Neuron (in vitro differentiated cells): ENCODE measurements around the gene ZNF581.

Source experiments
- H2AFZ ChIP-seq: one replicate; pipeline ENCODE4 v1.6.1; 2013; ENCODE audit warnings: low read depth, mild to moderate bottlenecking, inconsistent platforms, low read length, moderate library complexity
- H3K27me3 ChIP-seq: one replicate; pipeline ENCODE4 v1.6.1; 2013; ENCODE audit warnings: low read length; ENCODE audit not compliant: insufficient read depth
- H3K36me3 ChIP-seq: one replicate; pipeline ENCODE4 v1.6.1; 2013; ENCODE audit warnings: low read length; ENCODE audit not compliant: insufficient read depth
- H3K4me1 ChIP-seq: one replicate; pipeline ENCODE4 v1.6.1; 2013; ENCODE audit warnings: low read length; ENCODE audit not compliant: insufficient read depth
- H3K4me3 ChIP-seq: 2 replicates; pipeline ENCODE4 v1.5.1; 2013; ENCODE audit warnings: mild to moderate bottlenecking, low read length, moderate library complexity
- H3K9me3 ChIP-seq: one replicate; pipeline ENCODE4 v1.6.1; 2013; ENCODE audit warnings: low read length

ZNF581 gene

DNA sequence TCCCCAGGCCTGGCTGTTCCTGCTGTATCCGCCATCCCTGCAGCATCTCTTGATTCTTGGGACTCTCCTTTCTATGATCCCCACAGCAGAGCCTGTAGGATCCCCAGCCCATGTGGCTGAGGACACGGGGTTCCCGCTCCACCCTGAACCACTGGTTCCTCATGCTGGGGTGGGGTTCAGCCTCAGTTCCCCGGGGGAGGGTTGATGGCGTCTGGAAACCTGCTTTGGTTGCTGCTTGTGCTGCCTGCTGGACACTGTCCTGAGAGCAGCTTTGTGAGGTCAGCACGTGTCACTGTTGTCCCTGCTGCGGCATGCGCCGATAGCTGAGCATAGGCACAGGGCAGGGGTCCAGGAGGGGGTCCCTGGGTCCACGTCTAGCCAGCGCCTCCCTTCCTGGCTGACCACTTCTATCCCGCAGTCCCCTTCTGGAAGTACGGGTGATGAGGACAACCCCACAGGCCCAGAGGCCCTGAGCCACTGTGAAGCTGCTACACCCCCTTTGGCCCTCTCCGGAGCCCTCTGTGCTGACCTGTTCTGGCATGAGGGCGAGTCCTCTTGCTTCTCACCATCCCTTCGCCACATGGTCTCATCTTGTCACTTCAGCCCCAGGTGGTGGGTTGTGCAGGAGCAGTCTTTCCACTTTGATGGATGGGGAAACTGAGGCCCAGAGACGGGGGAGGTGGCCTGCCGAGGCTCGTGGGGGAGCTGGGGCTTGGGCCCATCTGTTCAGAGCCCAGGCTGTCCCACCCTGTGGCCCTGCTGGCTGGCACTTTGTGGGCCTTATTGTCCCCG is 37.1 kb downstream of the ZNF581 start:
- peaks cover 63% of the 10 kb centered on the region for H3K36me3 ChIP-seq

GRCh38 chr19:55681131-55682092 is 38.0 kb downstream of the ZNF581 start:
- no peaks in the 10 kb centered on the region for H3K27me3 ChIP-seq
- no peak overlapping the region for H2AFZ ChIP-seq
- peaks cover 3% of the 10 kb centered on the region for H3K4me1 ChIP-seq
- H3K4me3 ChIP-seq: no peak overlapping the region
- H3K9me3 ChIP-seq: no peaks in the 10 kb centered on the region
- peaks cover 71% of the 10 kb centered on the region for H3K36me3 ChIP-seq

More for the DNA sequence above, 37.1 kb downstream of the ZNF581 start:
- Histone ChIP-seq H3K9me3 (no peaks in the 10 kb centered on the region), H3K27me3 (no peaks in the 10 kb centered on the region), H3K4me3 (no peak overlapping the region), H2AFZ (no peak overlapping the region), H3K4me1 (peaks cover 9% of the 10 kb centered on the region)

- H3K9me3 ChIP-seq: no peaks in the 10 kb centered on the region
- no peak overlapping the region for H3K4me3 ChIP-seq
- H3K36me3 ChIP-seq: peaks cover 70% of the 10 kb centered on the region
- no peak overlapping the region for H2AFZ ChIP-seq
- H3K4me1 ChIP-seq: no peaks in the 10 kb centered on the region
- H3K27me3 ChIP-seq: no peaks in the 10 kb centered on the region
Observed at GRCh38 chr19:55683449-55684261, 40.2 kb downstream of the ZNF581 start.

GRCh38 chr19:55684946-55685681 is 41.7 kb downstream of the ZNF581 start:
- no peaks in the 10 kb centered on the region for H3K9me3 ChIP-seq
- H3K27me3 ChIP-seq: no peaks in the 10 kb centered on the region
- no peak overlapping the region for H2AFZ ChIP-seq
- no peak overlapping the region for H3K4me3 ChIP-seq
- no peaks in the 10 kb centered on the region for H3K4me1 ChIP-seq
- H3K36me3 ChIP-seq: peaks cover 71% of the 10 kb centered on the region

- no peaks in the 10 kb centered on the region for H3K27me3 ChIP-seq
- no peak overlapping the region for H2AFZ ChIP-seq
- no peaks in the 10 kb centered on the region for H3K4me1 ChIP-seq
- H3K9me3 ChIP-seq: no peaks in the 10 kb centered on the region
- peaks cover 71% of the 10 kb centered on the region for H3K36me3 ChIP-seq
- no peak overlapping the region for H3K4me3 ChIP-seq
Observed at GRCh38 chr19:55685776-55686175, 42.3 kb downstream of the ZNF581 start.

DNA sequence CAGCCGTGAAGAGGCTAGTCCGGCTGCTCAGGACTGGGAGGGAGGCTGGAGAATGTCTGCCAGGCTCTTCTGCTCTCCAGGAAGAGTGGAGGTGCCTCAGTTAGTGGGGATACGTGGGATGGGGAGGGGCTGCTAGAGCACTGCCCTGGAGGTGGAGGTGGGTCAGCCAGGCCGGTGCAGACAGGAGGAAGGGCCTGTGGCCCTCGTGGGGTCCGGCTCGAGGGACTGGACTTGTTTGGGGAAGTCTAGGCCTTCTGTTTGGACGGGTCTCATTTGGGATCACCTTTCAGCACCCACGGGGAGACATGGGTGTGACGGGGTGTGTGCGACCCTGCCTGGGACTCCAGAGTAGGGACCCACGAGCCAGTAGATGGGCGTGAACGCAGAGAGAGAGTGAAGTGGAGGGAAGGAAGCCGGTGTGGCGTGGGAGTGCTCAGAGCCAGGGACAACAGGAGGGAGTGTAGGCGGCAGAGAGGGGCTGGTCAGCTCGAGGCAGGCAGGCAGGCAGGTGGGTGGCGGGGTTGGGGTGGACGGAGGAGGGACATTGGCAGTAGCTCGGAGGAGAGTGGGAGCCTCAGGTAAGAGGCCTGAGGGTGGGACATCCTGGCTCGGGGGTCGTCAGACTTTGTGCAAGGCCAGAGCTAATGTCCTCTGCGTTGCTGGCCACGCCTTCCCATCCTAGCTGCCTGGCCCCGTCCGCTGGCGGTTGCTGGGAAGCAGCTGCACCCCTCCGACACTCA is 43.0 kb downstream of the ZNF581 start:
- Histone ChIP-seq H3K4me1 (no peaks in the 10 kb centered on the region), H3K36me3 (peaks cover 71% of the 10 kb centered on the region), H3K9me3 (no peaks in the 10 kb centered on the region), H3K4me3 (no peak overlapping the region), H2AFZ (no peak overlapping the region), H3K27me3 (no peaks in the 10 kb centered on the region)

- Histone ChIP-seq H3K36me3 (peaks cover 67% of the 10 kb centered on the region), H3K4me3 (no peak overlapping the region), H3K9me3 (no peaks in the 10 kb centered on the region), H3K27me3 (no peaks in the 10 kb centered on the region), H3K4me1 (no peaks in the 10 kb centered on the region), H2AFZ (no peak overlapping the region)
Observed at GRCh38 chr19:55687281-55688201, 44.1 kb downstream of the ZNF581 start.

DNA sequence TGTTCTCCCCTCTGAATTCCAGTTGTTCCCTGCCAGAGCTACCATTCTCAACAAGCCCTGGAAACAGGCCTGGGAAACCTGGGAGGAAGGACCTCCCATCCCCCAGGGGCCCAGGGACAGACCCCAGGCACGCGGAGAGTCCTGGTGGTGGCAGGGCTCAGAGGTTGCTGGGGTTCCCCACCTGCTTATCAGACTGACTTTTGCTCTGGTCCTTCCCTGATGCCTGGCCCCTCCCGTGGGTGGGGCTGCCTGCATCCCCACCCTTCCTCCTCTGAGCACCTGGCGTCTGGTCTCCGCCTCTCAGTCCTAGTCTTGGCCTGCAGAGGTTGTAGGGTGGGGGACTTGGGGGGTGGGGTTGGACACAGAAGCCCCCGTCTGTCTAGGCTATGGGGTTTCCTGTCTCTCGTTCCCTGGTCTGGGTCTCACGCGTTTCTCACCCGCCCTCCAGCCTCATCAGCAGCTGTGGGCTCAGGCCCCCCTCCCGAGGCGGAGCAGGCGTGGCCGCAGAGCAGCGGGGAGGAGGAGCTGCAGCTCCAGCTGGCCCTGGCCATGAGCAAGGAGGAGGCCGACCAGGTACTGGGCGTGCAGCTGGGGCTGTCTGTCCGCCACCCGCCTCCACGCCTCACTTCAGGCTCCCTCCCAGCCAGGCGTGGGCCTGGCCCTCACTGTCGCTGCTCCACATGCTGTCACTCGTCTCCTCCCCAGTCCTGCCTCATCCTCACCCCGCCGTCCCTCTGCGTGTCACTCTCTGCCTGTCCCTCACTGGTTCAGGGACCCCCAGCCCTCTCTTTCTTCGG is 45.2 kb downstream of the ZNF581 start:
- no peak overlapping the region for H2AFZ ChIP-seq
- H3K36me3 ChIP-seq: peaks cover 73% of the 10 kb centered on the region
- no peaks in the 10 kb centered on the region for H3K27me3 ChIP-seq
- H3K4me1 ChIP-seq: no peaks in the 10 kb centered on the region
- no peak overlapping the region for H3K4me3 ChIP-seq
- no peaks in the 10 kb centered on the region for H3K9me3 ChIP-seq

DNA sequence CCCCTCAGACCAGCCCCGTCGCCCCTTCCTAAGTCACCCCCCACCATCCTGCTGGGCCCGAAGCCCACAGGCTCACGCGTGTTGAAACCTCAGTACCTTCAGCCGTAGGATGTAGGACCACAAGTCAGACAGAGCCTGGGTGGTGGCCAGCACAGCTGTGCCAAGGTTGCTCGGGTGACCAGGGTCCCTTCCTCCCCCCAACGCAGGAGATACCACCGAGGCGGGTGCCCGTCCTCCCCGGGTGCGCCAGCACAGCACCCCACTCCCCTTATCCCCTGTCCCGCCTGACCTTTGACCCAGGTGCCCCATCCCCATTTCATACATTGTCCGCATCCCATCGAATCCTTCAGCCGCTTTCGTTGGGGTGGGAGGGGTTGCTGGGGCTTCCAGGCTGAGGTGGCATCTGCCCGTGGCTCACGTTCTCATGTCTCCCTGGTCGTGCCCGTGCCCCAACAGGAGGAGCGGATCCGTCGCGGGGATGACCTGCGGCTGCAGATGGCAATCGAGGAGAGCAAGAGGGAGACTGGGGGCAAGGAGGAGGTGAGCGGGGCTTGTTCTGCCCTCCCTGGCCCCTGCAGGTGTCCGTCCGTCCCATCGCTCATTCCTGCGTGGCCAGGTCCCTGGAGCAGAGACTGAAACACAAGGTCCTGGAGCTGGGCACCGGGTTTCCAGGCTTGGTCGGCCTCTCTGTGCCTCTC is 46.1 kb downstream of the ZNF581 start:
- H3K9me3 ChIP-seq: no peaks in the 10 kb centered on the region
- H3K4me3 ChIP-seq: no peak overlapping the region
- peaks cover 74% of the 10 kb centered on the region for H3K36me3 ChIP-seq

DNA sequence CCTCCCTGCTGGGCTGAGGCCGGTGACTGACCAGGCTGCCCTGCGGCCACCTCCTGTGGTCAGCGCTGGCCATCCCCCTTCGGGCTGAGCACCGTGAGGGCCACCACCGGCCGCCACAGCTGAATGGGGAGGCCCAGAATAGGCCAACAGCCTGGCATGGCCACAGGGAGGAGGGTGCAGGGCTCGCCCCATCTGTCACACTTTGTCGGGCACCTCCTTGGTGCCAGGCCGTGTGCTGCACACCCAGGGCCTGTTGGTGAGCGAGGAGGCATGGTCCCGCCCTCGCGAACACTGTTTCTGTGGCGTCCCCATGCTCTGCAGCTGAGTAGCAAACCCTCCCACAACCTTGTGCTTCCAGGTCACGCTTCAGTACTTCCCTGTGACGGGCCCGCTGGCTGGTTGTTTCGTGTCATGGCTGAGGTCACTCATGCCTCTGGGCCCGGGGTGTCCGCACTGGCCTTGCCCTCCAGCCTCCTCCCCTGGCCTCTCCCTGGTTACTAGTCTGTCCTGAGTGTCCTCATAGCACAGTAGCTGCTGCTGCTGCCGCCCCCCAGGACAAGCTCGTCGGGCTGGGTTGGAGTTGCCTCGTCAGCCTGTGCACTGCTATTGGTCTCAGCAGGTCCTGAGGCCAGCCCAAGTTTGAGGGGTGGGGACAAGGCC is 46.8 kb downstream of the ZNF581 start:
- H3K36me3 ChIP-seq: peaks cover 73% of the 10 kb centered on the region
- no peak overlapping the region for H3K4me3 ChIP-seq

More for the DNA sequence above, 46.1 kb downstream of the ZNF581 start:
- Histone ChIP-seq H3K4me1 (no peaks in the 10 kb centered on the region), H3K27me3 (no peaks in the 10 kb centered on the region), H2AFZ (no peak overlapping the region)

More for the DNA sequence above, 46.8 kb downstream of the ZNF581 start:
- no peaks in the 10 kb centered on the region for H3K9me3 ChIP-seq
- no peaks in the 10 kb centered on the region for H3K4me1 ChIP-seq
- H2AFZ ChIP-seq: no peak overlapping the region
- H3K27me3 ChIP-seq: no peaks in the 10 kb centered on the region
